GM21717 (cell line): ENCODE data around the gene NUMA1.

Experiments used
- ATAC-seq: cut with Tn5 transposase; IDR thresholded peaks from one replicate; pipeline ENCODE4 v1.9.1; 2021; ENCODE audit warnings: mild to moderate bottlenecking, moderate library complexity; ENCODE audit not compliant: unreplicated experiment

NUMA1 gene

DNA sequence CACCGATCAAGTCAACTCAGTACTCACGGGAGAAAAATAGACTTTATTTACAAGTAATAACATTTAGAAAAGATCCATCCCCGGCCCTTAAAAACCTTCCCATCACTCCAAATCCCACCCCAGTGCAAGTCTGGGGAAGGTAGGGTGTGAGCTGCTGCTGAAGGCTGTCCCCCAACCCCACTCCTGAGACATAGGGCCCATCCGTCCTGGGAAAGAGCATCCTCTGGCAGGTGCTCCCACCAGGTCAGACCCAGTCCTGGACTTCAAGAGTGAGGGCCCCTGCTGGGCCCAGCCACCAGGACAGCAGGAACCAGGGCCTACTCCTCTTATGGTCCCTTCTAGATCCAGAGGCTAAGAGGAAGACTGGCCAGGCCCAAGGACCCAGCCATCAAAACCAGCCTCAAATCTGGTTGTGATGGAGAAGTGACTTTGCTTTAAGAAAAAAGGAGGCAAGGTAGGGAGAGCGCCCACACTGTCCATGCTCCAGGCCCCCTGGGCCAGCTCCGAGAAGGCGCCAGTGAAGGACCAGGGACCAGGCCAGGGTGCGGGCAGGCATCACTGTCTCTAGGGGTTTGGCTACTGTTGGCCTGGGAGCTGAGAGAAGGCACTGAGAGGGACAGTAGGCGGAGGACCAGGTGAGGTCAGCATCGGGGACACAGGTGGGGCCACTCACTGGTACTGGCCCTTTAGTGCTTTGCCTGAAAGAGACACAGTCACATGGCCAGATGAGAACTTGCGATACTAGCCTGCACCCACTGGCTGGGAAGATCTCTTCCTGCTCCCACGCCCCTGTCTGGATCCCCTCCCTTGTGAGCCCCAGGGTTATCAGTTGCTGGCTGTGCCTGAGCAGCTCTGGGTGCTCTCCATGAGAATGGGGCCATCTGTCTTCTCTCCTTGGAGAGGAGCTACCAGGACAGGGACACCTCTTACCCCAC is 77.2 kb downstream of the NUMA1 start:
- ATAC-seq: no peak

DNA sequence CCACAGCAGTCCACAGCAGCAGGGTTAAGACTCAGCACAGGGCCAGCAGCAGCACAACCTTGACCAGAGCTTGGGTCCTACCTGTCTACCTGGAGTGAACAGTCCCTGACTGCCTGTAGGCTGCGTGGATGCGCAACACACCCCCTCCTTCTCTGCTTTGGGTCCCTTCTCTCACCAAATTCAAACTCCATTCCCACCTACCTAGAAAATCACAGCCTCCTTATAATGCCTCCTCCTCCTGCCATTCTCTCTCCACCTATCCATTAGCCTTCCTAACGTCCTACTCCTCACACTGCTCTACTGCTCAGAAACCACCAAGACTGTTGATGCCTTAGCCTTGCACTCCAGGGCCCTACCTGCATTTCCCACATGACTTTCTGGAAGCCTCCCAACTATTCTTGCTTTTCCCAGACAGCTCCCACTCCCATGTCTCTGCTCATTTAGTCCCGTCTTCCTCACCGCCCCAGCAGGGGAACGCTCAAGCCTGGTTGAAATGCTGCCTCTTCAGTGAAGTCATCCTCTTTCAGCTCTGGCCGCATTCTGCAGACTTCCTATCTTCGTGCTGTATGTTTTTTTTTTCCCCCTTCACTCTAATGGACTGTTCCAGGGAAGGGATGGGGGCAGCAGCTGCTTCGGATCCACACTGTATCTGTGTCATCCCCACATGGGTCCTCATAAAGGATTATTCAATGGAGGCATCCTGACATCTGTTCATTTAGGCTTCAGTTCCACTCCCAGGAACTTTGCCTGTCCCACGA is 78.3 kb downstream of the NUMA1 start:
- ATAC-seq: no peak

DNA sequence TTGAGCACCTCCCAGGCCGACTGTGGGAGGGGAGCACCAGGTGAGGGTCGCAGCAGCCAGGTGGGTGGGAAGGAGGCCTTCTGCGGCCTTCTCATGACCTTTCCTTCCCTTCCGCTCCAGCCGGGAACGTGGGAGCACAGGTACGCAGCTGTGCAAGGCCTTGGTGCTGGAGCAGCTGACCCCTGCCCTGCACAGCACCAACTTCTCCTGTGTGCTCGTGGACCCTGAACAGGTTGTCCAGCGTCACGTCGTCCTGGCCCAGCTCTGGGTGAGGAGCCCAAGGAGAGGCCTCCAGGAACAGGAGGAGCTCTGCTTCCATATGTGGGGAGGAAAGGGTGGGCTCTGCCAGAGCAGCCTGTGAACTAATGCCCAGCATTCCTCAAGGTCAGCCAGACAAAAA is 79.1 kb downstream of the NUMA1 start:
- no peak for ATAC-seq

- no peak for ATAC-seq
Measured at GRCh38 chr11:72000202-72000867, 80.0 kb downstream of the NUMA1 start.

GRCh38 chr11:71999798-72000197 is 80.5 kb downstream of the NUMA1 start:
- no peak for ATAC-seq

GRCh38 chr11:71999362-71999761 is 81.0 kb downstream of the NUMA1 start:
- no peak for ATAC-seq

GRCh38 chr11:71998649-71999310 is 81.6 kb downstream of the NUMA1 start, which contains the start of gene IL18BP:
IL18BP (plus strand) TSS chr11:71998909; CDS start chr11:71999985, 1,076 bp downstream.
- no peak for ATAC-seq

- ATAC-seq: no peak
Measured at GRCh38 chr11:71998061-71998460, 82.3 kb downstream of the NUMA1 start.

DNA sequence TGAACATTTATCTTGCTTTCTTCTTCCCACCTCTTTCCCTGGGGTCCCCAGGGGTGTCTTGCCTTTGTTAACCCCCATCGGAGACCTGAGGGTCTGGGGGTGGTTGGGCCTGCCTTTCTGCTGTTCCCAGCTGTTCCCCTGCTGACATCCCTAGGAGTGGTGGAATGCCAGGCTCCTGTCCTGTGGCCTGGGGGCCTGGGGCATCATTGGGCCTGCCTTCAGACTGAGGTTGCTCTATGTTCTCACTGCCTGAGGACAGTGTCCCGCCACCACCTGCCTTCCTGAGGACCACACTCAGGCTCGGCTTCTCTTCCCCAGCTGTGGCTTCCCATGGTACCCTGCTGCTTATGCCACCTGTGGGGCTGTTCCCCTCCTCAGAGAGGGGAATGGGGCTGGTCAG is 82.7 kb downstream of the NUMA1 start:
- no peak for ATAC-seq

DNA sequence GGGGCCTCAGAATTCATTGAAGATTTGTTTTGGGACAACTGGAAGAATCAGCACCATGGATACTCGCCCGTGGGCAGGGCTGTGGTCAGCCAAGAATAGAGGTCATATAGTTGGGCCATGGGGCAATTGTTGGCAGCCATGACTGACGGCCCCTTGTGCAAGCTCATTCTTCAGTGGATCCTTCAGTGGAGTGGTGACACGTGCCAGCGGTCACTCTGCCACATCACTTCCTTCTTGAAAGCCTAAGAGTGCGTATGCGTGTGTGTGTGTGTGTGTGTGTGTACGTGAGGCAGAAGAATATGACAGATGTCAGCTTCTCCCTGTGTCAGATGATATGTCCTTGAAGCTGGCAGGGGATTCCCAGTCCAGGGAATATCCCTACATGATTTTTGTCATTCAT is 83.4 kb downstream of the NUMA1 start:
- ATAC-seq: no peak

GRCh38 chr11:71996517-71996916 is 83.8 kb downstream of the NUMA1 start:
- ATAC-seq: no peak

DNA sequence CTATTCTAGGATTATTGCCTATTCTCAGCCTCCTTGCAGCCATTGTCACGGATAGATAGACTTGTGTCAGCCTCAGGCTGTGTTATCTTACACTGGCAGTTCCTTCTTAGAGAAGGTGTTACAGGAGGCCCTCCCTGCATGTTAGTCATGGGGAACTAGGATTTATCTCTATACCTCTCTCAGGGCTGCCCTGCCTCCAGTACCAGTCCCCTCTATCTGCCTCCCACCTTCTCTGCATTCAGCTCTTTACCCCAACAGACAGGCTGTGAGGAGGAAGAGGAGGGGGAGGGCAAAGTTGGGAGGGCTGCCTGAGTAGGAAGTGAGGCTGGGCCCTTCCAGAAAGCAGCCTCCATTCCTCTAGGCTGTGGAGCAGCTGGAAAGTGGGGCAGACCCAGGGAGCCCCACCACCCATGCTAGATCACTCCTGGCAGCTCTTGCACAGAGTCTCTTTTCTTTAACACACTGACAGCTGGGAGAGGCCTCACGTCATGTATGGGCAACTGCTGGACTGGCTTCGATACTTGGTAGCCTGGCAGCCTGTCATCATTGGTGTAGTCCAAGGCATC is 84.5 kb downstream of the NUMA1 start:
- no peak for ATAC-seq

- ATAC-seq: no peak
Measured at GRCh38 chr11:71994786-71995185, 85.6 kb downstream of the NUMA1 start.

- no peak for ATAC-seq
Measured at GRCh38 chr11:71992136-71992730, 88.1 kb downstream of the NUMA1 start.

GRCh38 chr11:71991494-71991893 is 88.8 kb downstream of the NUMA1 start:
- ATAC-seq: peak; percentile 71

GRCh38 chr11:71990701-71991100 is 89.6 kb downstream of the NUMA1 start:
- no peak for ATAC-seq

DNA sequence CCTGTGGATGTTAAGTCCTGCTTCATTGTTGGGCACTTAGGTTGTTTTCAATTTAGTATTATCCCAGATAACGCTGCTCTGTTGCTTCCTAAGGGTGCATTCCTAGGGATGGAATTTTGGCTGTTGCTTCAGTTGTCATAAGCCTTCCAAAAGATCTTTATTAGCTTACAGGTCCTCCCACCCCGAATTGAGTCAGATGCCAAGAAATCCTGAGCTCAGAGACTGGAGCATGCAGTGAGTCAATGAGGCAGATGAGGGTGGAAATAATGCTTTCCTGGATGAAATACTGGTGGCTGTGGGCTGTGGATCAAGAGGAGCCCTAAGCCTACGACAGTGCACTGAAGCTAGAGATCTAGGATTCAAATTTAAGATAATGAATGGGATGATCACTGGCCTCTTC is 92.3 kb downstream of the NUMA1 start:
- ATAC-seq: no peak

GRCh38 chr11:71987521-71987920 is 92.8 kb downstream of the NUMA1 start:
- ATAC-seq: no peak

GRCh38 chr11:71986131-71986530 is 94.2 kb downstream of the NUMA1 start:
- no peak for ATAC-seq

- ATAC-seq: no peak
Measured at GRCh38 chr11:71979602-71980001, 100.7 kb downstream of the NUMA1 start.
